ENCODE measurements around the gene SHC3. TPM values are rescaled to one million over a fixed set of nuclear protein-coding genes. Genes with fewer than 3 reads are reported as not detected.

SHC3 gene
- total RNA-seq, 2 experiments from 2014 or later = not detected

- peaks cover 2% of the 10 kb centered on the region for H3K27me3 Mint-ChIP-seq
- intact Hi-C loops (cut with micrococcal nuclease) = no loop called here
Measured at GRCh38 chr9:89008055-89008743, 170.4 kb downstream of the SHC3 start.

GRCh38 chr9:89006996-89007967, 171.3 kb downstream of the SHC3 start:
- DNase-seq = no peak
- TF ChIP-seq CTCF (IDR thresholded peaks at IDR 0.05) = no peak
- no peak overlapping the region for H3K27ac Mint-ChIP-seq

More at GRCh38 chr9:89008055-89008743, 170.4 kb downstream of the SHC3 start:
- no peak for DNase-seq
- Mint-ChIP-seq H3K9me3 (no peaks in the 10 kb centered on the region), H3K27ac (no peak overlapping the region), H3K4me1 (ENCODE audit: low read depth) (no peaks in the 10 kb centered on the region), H3K36me3 (ENCODE audit: low read depth) (no peaks in the 10 kb centered on the region), H3K4me3 (no peak overlapping the region)
- TF ChIP-seq CTCF (IDR thresholded peaks at IDR 0.05) = no peak
- POLR2A ChIA-PET = no interaction called here
- CTCF ChIA-PET = no interaction called here
- ATAC-seq = no peak

GRCh38 chr9:89006267-89006666, 172.4 kb downstream of the SHC3 start:
- intact Hi-C loops (cut with micrococcal nuclease) = no loop called here
- H3K9me3 Mint-ChIP-seq = no peaks in the 10 kb centered on the region
- DNase-seq (no peak), ATAC-seq (no peak)
- POLR2A ChIA-PET = no interaction called here
- H3K36me3 Mint-ChIP-seq (ENCODE audit: low read depth) = no peaks in the 10 kb centered on the region
- no peaks in the 10 kb centered on the region for H3K4me1 Mint-ChIP-seq (ENCODE audit: low read depth)
- no peak overlapping the region for H3K27ac Mint-ChIP-seq
- peaks cover 9% of the 10 kb centered on the region for H3K27me3 Mint-ChIP-seq
- no peak overlapping the region for H3K4me3 Mint-ChIP-seq
- CTCF ChIA-PET = no interaction called here
- TF ChIP-seq CTCF (IDR thresholded peaks at IDR 0.05) = no peak

More at GRCh38 chr9:89006996-89007967, 171.3 kb downstream of the SHC3 start:
- intact Hi-C loops (cut with micrococcal nuclease) = no loop called here
- ChIA-PET CTCF (no interaction called here), POLR2A (no interaction called here)
- H3K9me3 Mint-ChIP-seq = no peaks in the 10 kb centered on the region
- peaks cover 5% of the 10 kb centered on the region for H3K27me3 Mint-ChIP-seq
- ATAC-seq = no peak
- no peak overlapping the region for H3K4me3 Mint-ChIP-seq
- H3K4me1 Mint-ChIP-seq (ENCODE audit: low read depth) = no peaks in the 10 kb centered on the region
- no peaks in the 10 kb centered on the region for H3K36me3 Mint-ChIP-seq (ENCODE audit: low read depth)

GRCh38 chr9:89005323-89005722, 173.3 kb downstream of the SHC3 start:
- H3K36me3 Mint-ChIP-seq (ENCODE audit: low read depth) = no peaks in the 10 kb centered on the region
- H3K27me3 Mint-ChIP-seq = peaks cover 14% of the 10 kb centered on the region
- H3K4me1 Mint-ChIP-seq (ENCODE audit: low read depth) = peaks cover 2% of the 10 kb centered on the region
- H3K4me3 Mint-ChIP-seq = no peak overlapping the region
- POLR2A ChIA-PET = interaction anchor here (0.7 kb wide), 1 partner anchor 65 kb away, joined by 3 read pairs; no protein-coding TSS in a partner anchor
- no peaks in the 10 kb centered on the region for H3K9me3 Mint-ChIP-seq
- DNase-seq (no peak), ATAC-seq (no peak)
- intact Hi-C loops (cut with micrococcal nuclease) = no loop called here
- no peak for TF ChIP-seq CTCF (IDR thresholded peaks at IDR 0.05)
- CTCF ChIA-PET = no interaction called here
- no peak overlapping the region for H3K27ac Mint-ChIP-seq

- no peak for ATAC-seq
- no peak for TF ChIP-seq CTCF (IDR thresholded peaks at IDR 0.05)
- DNase-seq = no peak
- Mint-ChIP-seq H3K36me3 (ENCODE audit: low read depth) (no peaks in the 10 kb centered on the region), H3K4me1 (ENCODE audit: low read depth) (peaks cover 2% of the 10 kb centered on the region), H3K9me3 (no peaks in the 10 kb centered on the region), H3K27ac (no peak overlapping the region), H3K4me3 (no peak overlapping the region), H3K27me3 (peaks cover 16% of the 10 kb centered on the region)
- ChIA-PET CTCF (interaction anchor here (1.8 kb wide), 1 partner anchor 276 kb away, joined by 4 read pairs; no protein-coding TSS in a partner anchor), POLR2A (no interaction called here)
- intact Hi-C loops (cut with micrococcal nuclease) = no loop called here
Measured at GRCh38 chr9:89002987-89003386, 175.6 kb downstream of the SHC3 start.

All from activated CD8-positive, alpha-beta T cell treated with anti-CD3 and anti-CD28 coated beads for 36 hours (primary cell).